ENCODE data around the gene CD38. TPM values are rescaled to one million over a fixed set of nuclear protein-coding genes. Genes with fewer than 3 reads are reported as not detected.
"Not testable (repeated sequence)": the region's sequence is repeated elsewhere in the genome, so short reads cannot be mapped to it uniquely, and the experiment has no call there.

CD38 gene
- total RNA-seq, 1 experiment from 2014 or later, result 0.02 TPM

GRCh38 chr4:15799141-15799540 is 21.0 kb downstream of the CD38 start:
- no peak for DNase-seq (ENCODE audit: low spot score)

GRCh38 chr4:15799701-15800100 is 21.6 kb downstream of the CD38 start:
- no peak for DNase-seq (ENCODE audit: low spot score)

DNA sequence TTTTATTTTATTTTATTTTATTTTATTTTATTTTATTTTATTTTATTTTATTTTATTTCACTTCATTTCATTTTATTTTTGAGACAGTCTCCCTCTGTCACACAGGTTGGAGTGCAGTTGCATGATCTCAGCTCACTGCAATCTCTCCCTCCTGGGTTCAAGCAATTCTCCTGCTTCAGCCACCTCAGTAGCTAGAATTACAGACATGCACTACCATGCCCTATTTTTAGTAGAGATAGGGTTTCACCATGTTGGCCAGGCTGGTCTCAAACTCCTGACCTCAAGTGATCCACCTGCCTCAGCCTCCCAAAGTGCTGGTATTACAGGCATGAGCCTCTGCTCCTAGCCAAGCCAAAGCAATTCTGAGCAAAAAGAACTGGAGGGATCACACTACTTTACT is 24.4 kb downstream of the CD38 start:
- not testable (repeated sequence) for DNase-seq (ENCODE audit: low spot score)

GRCh38 chr4:15805583-15806517 is 27.7 kb downstream of the CD38 start:
- peak; percentile 73 for DNase-seq (ENCODE audit: low spot score)

GRCh38 chr4:15809058-15809457 is 30.9 kb downstream of the CD38 start:
- DNase-seq (ENCODE audit: low spot score), result no peak

- DNase-seq (ENCODE audit: low spot score), result no peak
Measured at GRCh38 chr4:15809466-15809865, 31.3 kb downstream of the CD38 start.

- DNase-seq (ENCODE audit: low spot score), result peak; percentile 18
Measured at GRCh38 chr4:15811703-15812337, 33.7 kb downstream of the CD38 start.

- DNase-seq (ENCODE audit: low spot score), result no peak
Measured at GRCh38 chr4:15832523-15833451, 54.7 kb downstream of the CD38 start.

- no peak for DNase-seq (ENCODE audit: low spot score)
Measured at GRCh38 chr4:15833801-15834200, 55.7 kb downstream of the CD38 start.

DNA sequence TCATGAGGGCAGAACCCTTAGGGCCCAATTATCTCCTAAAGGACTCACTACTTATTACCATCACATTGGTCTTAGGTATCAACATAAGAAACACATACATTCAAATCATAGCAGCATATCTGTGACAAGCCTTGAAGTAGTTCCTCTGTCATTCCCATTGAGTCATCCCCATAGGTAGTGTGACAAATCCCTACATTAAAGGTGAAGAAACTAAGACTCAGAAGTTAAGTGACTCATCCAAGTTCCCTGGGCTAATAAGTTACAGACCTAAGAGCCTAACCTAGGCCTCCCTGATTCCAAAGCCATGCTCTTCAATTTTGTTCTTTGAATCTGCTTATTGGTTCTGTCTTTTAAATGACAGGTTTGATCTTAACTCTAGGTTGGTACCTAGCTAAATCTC is 58.2 kb downstream of the CD38 start:
- no peak for DNase-seq (ENCODE audit: low spot score)

DNA sequence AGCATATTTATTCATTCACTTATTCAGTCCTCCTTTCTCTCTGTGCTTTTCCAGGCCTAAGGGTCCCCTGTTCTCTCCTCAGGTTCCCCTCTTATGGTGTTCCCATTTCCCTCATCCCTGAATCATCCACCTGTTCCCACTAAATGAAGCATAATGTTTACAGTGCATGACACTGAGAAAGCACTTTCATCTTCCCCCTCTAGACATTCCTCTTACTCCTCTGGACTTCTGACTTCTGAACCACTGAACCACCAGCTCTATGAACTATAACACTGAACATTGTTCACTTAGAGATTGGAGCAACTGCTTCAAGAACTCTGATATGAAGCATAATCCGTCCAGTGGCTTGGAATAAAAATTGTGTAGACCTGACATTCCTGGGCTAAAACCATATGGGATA is 59.5 kb downstream of the CD38 start:
- DNase-seq (ENCODE audit: low spot score), result no peak

- not testable (repeated sequence) for DNase-seq (ENCODE audit: low spot score)
Measured at GRCh38 chr4:15841194-15841730, 63.1 kb downstream of the CD38 start.

DNA sequence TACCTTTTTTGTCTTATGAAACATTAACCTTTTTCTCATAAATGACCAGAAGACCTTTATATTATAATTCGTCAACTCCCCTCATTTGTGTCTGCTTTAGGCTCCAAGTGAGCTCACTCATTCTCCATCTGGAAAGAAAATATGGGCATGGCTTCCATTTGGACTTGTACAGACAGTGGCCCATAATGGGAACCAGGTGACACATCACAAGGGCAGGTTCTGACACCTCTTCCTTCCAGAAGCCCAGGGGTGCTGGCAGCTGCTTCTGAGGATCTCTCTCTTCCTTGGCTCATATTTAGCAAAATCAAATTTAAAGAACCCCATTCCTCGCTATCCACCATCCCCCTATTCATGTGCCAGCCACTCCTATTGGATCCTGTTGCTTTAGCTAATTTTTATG is 69.6 kb downstream of the CD38 start:
- no peak for DNase-seq (ENCODE audit: low spot score)

DNA sequence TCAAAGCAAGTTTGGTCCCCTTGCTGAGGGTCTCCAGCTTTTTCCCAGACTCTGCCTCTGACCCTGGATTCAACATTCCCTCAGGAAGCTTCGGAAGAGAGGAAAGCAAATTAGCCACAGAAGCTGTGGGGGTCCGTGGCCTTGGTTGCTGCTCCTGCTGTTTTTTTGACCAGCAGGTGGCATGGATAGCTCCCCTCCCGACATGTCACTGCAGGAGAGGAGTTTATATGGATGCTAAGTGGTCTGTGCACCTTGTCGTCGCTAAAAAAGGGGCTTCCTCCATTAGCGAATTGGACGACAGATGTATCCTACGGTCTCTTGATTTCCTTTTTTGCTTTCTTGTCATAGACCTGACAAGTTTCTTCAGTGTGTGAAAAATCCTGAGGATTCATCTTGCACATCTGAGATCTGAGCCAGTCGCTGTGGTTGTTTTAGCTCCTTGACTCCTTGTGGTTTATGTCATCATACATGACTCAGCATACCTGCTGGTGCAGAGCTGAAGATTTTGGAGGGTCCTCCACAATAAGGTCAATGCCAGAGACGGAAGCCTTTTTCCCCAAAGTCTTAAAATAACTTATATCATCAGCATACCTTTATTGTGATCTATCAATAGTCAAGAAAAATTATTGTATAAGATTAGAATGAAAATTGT is 70.2 kb downstream of the CD38 start:
- peak; percentile 29 for DNase-seq (ENCODE audit: low spot score)

- DNase-seq (ENCODE audit: low spot score), result no peak
Measured at GRCh38 chr4:15851969-15852368, 73.8 kb downstream of the CD38 start.

DNA sequence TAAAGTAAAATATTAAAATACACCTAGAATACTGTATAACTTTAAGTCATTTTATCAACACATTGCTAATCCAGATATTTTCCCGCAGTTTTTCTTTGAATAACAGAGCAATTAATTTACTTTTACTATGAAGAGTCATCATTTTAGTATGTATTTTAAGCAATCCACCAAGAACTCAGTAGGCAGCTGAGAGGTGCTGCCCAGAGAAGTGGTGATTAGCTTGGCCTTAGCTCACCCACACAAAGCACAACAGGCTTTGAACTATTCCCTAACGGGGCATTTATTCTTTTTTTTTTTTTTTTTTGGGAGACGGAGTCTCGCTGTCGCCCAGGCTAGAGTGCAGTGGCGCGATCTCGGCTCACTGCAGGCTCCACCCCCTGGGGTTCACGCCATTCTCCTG is 74.4 kb downstream of the CD38 start:
- DNase-seq (ENCODE audit: low spot score), result no peak

DNA sequence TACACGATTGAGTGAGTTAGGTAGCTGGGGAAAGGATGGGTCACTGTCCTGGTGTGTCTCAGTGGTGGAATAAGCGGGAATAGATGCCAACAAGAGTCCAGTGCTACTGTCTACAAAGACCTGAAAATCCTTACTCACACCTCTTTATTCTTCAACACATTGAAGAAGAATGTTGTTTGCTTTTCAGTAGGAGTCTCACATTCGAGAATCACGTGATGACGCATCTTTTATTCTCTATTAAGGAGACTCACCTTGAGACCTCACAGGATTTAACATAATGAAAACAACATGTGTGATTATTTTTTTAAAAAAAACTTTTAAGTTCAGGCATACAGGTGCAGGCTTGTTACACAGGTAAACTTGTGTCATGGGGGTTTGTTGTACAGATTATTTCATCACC is 75.2 kb downstream of the CD38 start:
- DNase-seq (ENCODE audit: low spot score), result no peak

DNA sequence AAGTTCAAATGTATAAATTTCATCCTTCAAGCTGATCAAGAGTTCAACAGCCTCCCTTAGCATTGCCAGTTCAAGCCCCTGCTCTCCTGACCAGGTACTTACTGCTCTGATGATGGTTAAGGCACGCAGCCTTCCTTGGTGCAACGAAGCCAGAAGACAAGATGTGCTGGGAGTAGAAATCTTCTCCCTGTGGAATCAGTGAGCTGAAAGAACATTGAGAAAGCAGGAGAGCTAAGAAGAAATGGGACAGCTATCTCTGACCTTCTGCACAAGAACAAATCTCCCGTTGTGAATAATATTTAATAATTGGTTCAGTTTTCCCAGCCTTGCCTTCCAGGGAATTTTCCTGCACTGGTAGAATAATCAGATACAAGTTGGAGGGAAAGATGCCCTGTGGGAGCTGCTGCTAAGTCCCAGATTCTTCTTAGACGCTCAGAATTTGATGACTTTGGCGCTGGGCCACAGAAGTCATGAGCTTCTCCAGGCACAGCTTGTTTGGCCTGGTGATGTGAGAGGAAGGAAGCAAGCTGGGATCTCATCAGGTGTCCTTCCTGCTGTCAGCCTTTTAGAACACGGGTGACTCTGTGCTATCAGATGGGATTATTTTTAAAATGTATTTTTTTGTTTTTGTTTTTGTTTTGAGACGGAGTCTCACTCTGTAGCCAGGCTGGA is 77.8 kb downstream of the CD38 start:
- DNase-seq (ENCODE audit: low spot score), result no peak

DNA sequence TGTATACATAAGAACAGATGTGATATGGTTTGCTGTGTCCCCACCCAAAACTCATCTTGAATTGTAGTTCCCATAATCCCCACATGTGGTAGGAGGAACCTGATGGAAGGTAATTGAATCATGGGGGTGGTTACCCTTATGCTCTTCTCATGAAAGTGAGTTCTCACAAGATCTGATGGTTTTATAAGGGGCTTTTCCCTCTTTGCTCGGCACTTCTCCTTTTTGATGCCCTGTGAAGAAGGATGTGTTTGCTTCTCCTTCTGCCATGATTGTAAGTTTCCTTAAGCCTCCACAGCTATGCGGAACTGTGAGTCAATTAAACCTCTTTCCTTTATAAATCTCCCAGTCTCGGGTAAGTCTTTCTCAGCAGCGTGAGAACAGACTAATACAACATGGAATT is 83.1 kb downstream of the CD38 start:
- DNase-seq (ENCODE audit: low spot score), result not testable (repeated sequence)

DNA sequence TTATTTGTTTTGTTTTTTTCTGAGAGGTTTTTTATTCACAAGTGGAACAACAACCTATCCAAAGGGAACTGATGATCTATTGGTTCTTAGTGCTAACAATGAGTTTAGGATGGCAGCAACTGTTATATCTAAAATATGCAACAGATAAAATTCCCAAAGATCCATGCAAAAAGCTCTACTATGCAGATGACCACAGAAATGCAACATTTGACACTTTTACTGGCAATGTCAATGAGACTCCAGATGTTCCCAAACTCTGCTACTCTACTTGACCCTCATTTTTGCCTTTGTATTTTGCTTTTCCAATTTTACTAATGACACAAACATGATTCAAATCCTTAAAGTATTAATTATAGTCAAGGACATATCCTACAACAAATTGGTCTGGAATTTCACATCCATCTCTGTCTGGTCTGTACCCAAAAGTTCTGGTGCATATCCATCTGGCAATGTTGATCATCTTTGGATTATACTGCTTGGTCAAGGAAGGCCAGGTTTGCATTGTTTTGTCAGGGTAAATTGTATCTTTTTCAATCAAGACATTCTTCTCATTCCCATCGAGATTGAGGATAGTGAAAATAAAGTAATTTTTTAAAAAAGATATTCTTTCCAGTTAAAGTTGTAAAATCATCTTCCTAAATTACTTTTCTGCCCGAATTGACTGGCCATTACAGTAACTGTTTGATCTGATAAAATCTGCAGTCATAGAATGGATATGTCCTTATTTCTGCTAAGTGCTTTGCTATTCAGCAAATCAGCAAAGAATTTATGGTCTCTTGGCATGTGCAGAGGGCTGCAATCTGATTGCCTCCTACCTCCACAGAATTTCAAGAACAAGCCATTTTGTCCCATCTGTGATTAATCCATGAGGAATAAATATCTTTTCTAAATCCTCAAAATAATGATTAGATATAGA is 86.8 kb downstream of the CD38 start:
- no peak for DNase-seq (ENCODE audit: low spot score)
